ENCODE measurements around the gene RCN1. TPM values are rescaled to one million over a fixed set of nuclear protein-coding genes. Genes with fewer than 3 reads are reported as not detected.

The RCN1 gene
- total RNA-seq, result 86.8 TPM
- long read RNA-seq, transcript RCN1-201 (6 exons, 2,572 nt), result major isoform, 166 of 172 reads
- long read RNA-seq, partial matches to known transcripts, result 0 of 172 reads
- long read RNA-seq, other reads (novel, unspliced or antisense), result 1 of 172 reads

- no peak for TF ChIP-seq CTCF (IDR thresholded peaks at IDR 0.05)
- peaks cover 29% of the 10 kb centered on the region for H3K4me1 ChIP-seq
- intact Hi-C loops (cut with DNase I), result no loop called here
- H3K27me3 ChIP-seq, result no peaks in the 10 kb centered on the region
- no peaks in the 10 kb centered on the region for H3K9me3 ChIP-seq
- no peaks in the 10 kb centered on the region for H3K36me3 ChIP-seq
- H3K4me3 ChIP-seq, result peak within 1 kb of the TSS; percentile 86
- DNase-seq (peak; percentile 85), ATAC-seq (peak; percentile 90)
- H3K27ac ChIP-seq, result peak within 1 kb of the TSS; percentile 92
Observed at GRCh38 chr11:32090545-32091370, at the start of gene RCN1. RCN1 (plus strand) TSS chr11:32091074; CDS start chr11:32091197, 123 bp downstream.

- Histone ChIP-seq H3K27me3 (peaks cover 6% of the 10 kb centered on the region), H3K27ac (no peak overlapping the region), H3K4me1 (no peaks in the 10 kb centered on the region), H3K9me3 (no peaks in the 10 kb centered on the region), H3K36me3 (no peaks in the 10 kb centered on the region), H3K4me3 (no peak overlapping the region)
- DNase-seq (no peak), ATAC-seq (no peak)
- intact Hi-C loops (cut with DNase I), result no loop called here
- TF ChIP-seq CTCF (IDR thresholded peaks at IDR 0.05), result no peak
Observed at GRCh38 chr11:32043737-32044136, 47.1 kb upstream of the RCN1 start.

GRCh38 chr11:32044158-32044863, 46.6 kb upstream of the RCN1 start:
- Histone ChIP-seq H3K36me3 (no peaks in the 10 kb centered on the region), H3K4me3 (no peak overlapping the region), H3K27ac (no peak overlapping the region), H3K27me3 (peaks cover 6% of the 10 kb centered on the region), H3K4me1 (no peaks in the 10 kb centered on the region), H3K9me3 (no peaks in the 10 kb centered on the region)
- intact Hi-C loops (cut with DNase I), result no loop called here
- no peak for DNase-seq
- no peak for ATAC-seq
- no peak for TF ChIP-seq CTCF (IDR thresholded peaks at IDR 0.05)

- TF ChIP-seq CTCF (IDR thresholded peaks at IDR 0.05), result no peak
- ATAC-seq, result no peak
Observed at GRCh38 chr11:32045456-32045855, 45.4 kb upstream of the RCN1 start.

GRCh38 chr11:32050264-32050663, 40.6 kb upstream of the RCN1 start:
- Histone ChIP-seq H3K4me3 (no peak overlapping the region), H3K36me3 (no peaks in the 10 kb centered on the region), H3K4me1 (no peaks in the 10 kb centered on the region), H3K27ac (no peak overlapping the region), H3K27me3 (no peaks in the 10 kb centered on the region), H3K9me3 (no peaks in the 10 kb centered on the region)
- no peak for TF ChIP-seq CTCF (IDR thresholded peaks at IDR 0.05)
- ATAC-seq (no peak), DNase-seq (no peak)
- intact Hi-C loops (cut with DNase I), result loop anchor here (5.0 kb wide), 1 partner anchor 117 kb away; no protein-coding TSS in a partner anchor

More at GRCh38 chr11:32045456-32045855, 45.4 kb upstream of the RCN1 start:
- Histone ChIP-seq H3K27me3 (peaks cover 6% of the 10 kb centered on the region), H3K9me3 (no peaks in the 10 kb centered on the region), H3K27ac (no peak overlapping the region), H3K4me1 (no peaks in the 10 kb centered on the region), H3K36me3 (no peaks in the 10 kb centered on the region), H3K4me3 (no peak overlapping the region)
- intact Hi-C loops (cut with DNase I), result no loop called here
- no peak for DNase-seq

Data from upper lobe of right lung (tissue), 1 donor.